ENCODE measurements around the gene TCF15.

Gene TCF15

GRCh38 chr20:610130-611046, at the start of gene TCF15:
TCF15 (minus strand) TSS chr20:610309; CDS start chr20:610237, 72 bp downstream.
- peak; percentile 77 for ATAC-seq
- TF ChIP-seq CSRNP3 (CRISPR knock-in tag; IDR thresholded peaks at IDR 0.05) = no peak
- no peak for TF ChIP-seq ARNTL (CRISPR knock-in tag; IDR thresholded peaks at IDR 0.05; ENCODE audit: borderline replicate concordance, low read depth)
- TF ChIP-seq ZFP3 (CRISPR knock-in tag; IDR thresholded peaks at IDR 0.05) = no peak
- TF ChIP-seq BACH2 (CRISPR knock-in tag; IDR thresholded peaks at IDR 0.05; ENCODE audit: borderline replicate concordance) = no peak
- TF ChIP-seq ESRRG (CRISPR knock-in tag; IDR thresholded peaks at IDR 0.05) = no peak
- TF ChIP-seq ZNF70 (CRISPR knock-in tag; IDR thresholded peaks at IDR 0.05) = no peak
- TF ChIP-seq ZNF8 (CRISPR knock-in tag; IDR thresholded peaks at IDR 0.05) = no peak
- TF ChIP-seq OSR1 (CRISPR knock-in tag; IDR thresholded peaks at IDR 0.05) = no peak
- no peak for TF ChIP-seq CSDC2 (CRISPR knock-in tag; IDR thresholded peaks at IDR 0.05)

- TF ChIP-seq RARB (CRISPR knock-in tag; IDR thresholded peaks at IDR 0.05) (no peak), POU6F1 (CRISPR knock-in tag; IDR thresholded peaks at IDR 0.05; ENCODE audit: borderline replicate concordance, low read depth) (no peak), ESRRG (CRISPR knock-in tag; IDR thresholded peaks at IDR 0.05) (no peak), ZC3H10 (CRISPR knock-in tag; IDR thresholded peaks at IDR 0.05) (no peak), GLIS3 (CRISPR knock-in tag; IDR thresholded peaks at IDR 0.05) (no peak), OSR1 (CRISPR knock-in tag; IDR thresholded peaks at IDR 0.05) (no peak), TCF4 (CRISPR knock-in tag; IDR thresholded peaks at IDR 0.05; ENCODE audit: borderline replicate concordance) (no peak), ZFP30 (CRISPR knock-in tag; IDR thresholded peaks at IDR 0.05) (no peak)
- ATAC-seq = no peak
These were observed 48.7 kb upstream of the TCF15 start for GRCh38 chr20:658731-659291.

- no peak for ATAC-seq
These were observed 48.1 kb upstream of the TCF15 start for GRCh38 chr20:658202-658601.

GRCh38 chr20:655726-656624, 45.9 kb upstream of the TCF15 start:
- no peak for TF ChIP-seq ESRRG (CRISPR knock-in tag; IDR thresholded peaks at IDR 0.05)
- no peak for ATAC-seq

More at GRCh38 chr20:658202-658601, 48.1 kb upstream of the TCF15 start:
- TF ChIP-seq OSR1 (CRISPR knock-in tag; IDR thresholded peaks at IDR 0.05) (no peak), ZNF8 (CRISPR knock-in tag; IDR thresholded peaks at IDR 0.05) (no peak), ESRRG (CRISPR knock-in tag; IDR thresholded peaks at IDR 0.05) (no peak)

- no peak for TF ChIP-seq ZNF565 (CRISPR knock-in tag; conservative IDR thresholded peaks at IDR 0.05; ENCODE audit: low read depth)
- TF ChIP-seq ZNF70 (CRISPR knock-in tag; IDR thresholded peaks at IDR 0.05) = no peak
- TF ChIP-seq POU6F1 (CRISPR knock-in tag; IDR thresholded peaks at IDR 0.05; ENCODE audit: borderline replicate concordance, low read depth) = no peak
- TF ChIP-seq GLIS3 (CRISPR knock-in tag; IDR thresholded peaks at IDR 0.05) = no peak
- TF ChIP-seq ZFP30 (CRISPR knock-in tag; IDR thresholded peaks at IDR 0.05) = no peak
- no peak for TF ChIP-seq ZC3H10 (CRISPR knock-in tag; IDR thresholded peaks at IDR 0.05)
- TF ChIP-seq CSDC2 (CRISPR knock-in tag; IDR thresholded peaks at IDR 0.05) = no peak
- no peak for TF ChIP-seq ZNF8 (CRISPR knock-in tag; IDR thresholded peaks at IDR 0.05)
- TF ChIP-seq CREB5 (CRISPR knock-in tag; IDR thresholded peaks at IDR 0.05; ENCODE audit: low read depth) = no peak
- no peak for TF ChIP-seq PATZ1 (CRISPR knock-in tag; IDR thresholded peaks at IDR 0.05; ENCODE audit: borderline replicate concordance)
- no peak for TF ChIP-seq BACH2 (CRISPR knock-in tag; IDR thresholded peaks at IDR 0.05; ENCODE audit: borderline replicate concordance)
- TF ChIP-seq PPARA (CRISPR knock-in tag; IDR thresholded peaks at IDR 0.05; ENCODE audit: borderline replicate concordance) = no peak
- TF ChIP-seq CSRNP3 (CRISPR knock-in tag; IDR thresholded peaks at IDR 0.05) = no peak
- TF ChIP-seq ZFP3 (CRISPR knock-in tag; IDR thresholded peaks at IDR 0.05) = no peak
- no peak for TF ChIP-seq TOX (CRISPR knock-in tag; IDR thresholded peaks at IDR 0.05; ENCODE audit: borderline replicate concordance)
- TF ChIP-seq RARB (CRISPR knock-in tag; IDR thresholded peaks at IDR 0.05) = no peak
- no peak for ATAC-seq
These were observed 44.3 kb upstream of the TCF15 start for GRCh38 chr20:654417-654750.

All from SK-N-SH treated with all-trans-retinoic acid at 6 μM for 48 hours (cell line).